ENCODE measurements around the gene DUSP5.
"Not testable (repeated sequence)": the region's sequence is repeated elsewhere in the genome, so short reads cannot be mapped to it uniquely, and the experiment has no call there.

Gene DUSP5

GRCh38 chr10:110510730-110511129 lies 13.0 kb downstream of the DUSP5 start:
- DNase-seq (ENCODE audit: low read depth): no peak
- no peak overlapping the region for H3K4me3 ChIP-seq (ENCODE audit: low read depth, low read length)

DNA sequence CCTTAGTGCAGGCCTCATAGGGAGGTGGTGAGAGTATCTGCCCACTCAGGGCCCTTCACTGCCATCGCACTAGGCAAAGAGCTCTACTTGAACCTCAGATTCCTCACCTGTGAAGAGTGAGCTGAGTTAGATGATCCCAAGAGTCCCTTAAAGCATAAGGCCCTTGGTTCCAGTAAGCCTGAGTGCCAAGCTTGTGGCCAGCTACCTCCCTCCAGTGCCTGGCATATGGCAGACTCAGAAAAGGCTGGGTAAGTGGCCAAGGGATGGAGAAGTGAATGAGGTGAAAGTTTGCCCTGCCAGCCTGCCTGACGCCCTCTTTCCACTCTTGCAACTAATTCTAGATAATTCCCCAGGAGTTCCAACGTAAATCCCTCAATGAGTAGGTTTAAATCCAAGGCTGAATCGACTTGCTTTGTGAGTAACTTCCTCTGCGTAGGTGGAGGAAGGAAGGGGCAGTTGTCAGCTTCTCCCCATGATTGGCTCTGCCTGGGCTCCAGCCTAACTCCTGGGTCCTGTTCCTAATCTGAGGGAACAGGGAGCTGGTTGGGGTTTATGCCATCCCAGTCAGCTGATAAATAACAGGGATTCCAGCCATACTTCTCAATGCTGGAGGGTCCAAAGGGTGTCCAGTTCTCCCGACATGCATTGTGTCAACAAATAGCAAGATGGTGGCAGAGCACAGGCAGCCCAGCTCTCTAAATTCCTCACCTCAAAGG lies 14.2 kb downstream of the DUSP5 start:
- H3K4me3 ChIP-seq (ENCODE audit: low read depth, low read length): no peak overlapping the region
- DNase-seq (ENCODE audit: low read depth): no peak

DNA sequence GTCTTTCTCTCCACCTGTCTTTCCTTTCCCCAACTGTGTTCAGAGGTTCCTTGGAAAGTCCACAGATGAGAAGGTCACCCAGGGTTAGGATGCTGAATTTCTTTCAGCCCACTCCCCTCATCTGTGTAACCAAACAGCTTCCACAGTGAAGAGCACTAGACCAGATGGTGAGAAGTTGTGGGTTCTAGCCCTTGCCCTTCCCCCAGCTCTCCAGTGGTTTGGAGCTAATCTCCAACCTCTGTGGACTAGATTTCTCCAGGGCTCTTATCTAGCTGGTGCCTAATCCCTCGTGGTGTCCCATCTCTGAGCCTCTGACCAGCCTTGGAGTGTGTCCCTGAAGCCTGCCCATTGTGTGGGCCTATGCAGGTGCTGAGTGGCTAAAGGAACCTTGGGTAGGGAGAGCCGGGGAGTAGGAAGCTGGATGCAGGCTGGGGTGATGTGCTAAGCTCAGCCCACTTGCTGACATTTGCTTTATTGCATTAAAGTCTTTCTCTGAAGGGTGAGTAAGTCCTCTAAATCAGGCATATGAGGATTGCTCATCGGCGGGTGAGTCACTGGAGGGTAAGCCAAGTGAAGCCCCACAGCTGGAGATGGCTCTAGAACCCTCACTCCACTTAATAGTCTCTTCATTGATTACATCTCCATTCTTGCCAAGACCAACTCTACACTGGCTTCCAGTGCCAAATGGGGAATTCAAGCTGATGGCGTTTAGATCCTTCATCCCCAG lies 14.9 kb downstream of the DUSP5 start:
- no peak overlapping the region for H3K4me3 ChIP-seq (ENCODE audit: low read depth, low read length)
- peak; percentile 79 for DNase-seq (ENCODE audit: low read depth)

DNA sequence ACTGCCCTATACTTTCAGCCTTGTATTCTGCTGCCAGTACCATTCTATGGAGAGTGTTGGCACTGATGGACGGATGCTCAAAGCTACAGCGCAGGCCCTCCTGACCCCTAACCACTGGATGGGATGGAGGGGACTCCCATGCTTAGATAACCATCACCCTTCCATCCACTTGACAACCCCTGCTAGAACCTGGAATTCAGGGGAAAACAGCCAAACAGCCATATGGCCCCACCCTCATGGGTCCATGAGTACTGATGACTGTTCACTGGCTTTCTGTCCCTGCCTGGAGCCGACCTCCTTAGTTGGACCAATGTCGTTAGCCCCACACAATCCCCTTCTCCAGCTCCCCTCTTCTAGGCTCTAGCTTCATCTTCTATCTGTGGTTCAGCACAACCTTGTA lies 16.2 kb downstream of the DUSP5 start:
- no peak overlapping the region for H3K4me3 ChIP-seq (ENCODE audit: low read depth, low read length)
- DNase-seq (ENCODE audit: low read depth): no peak

DNA sequence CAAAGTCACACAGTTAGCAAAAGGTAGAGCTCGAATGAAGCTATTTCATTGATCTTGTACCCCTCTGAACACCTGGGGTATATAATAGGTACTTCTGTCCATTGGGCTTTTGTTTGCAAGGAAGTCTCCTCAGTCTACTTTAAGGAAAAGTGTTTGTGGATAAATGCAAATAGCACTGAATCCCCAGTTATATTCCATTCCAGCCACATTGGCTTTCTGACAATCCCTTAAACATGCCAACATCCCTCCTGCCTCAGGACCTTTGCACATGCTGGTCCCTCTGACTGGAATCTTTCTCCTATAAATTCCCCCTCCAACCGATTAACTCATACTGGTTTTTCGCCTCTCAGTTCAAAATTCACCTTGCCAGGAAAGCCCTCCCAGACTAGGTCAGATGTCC lies 17.1 kb downstream of the DUSP5 start:
- DNase-seq (ENCODE audit: low read depth): no peak
- no peak overlapping the region for H3K4me3 ChIP-seq (ENCODE audit: low read depth, low read length)

GRCh38 chr10:110516815-110517492 lies 19.2 kb downstream of the DUSP5 start:
- no peak overlapping the region for H3K4me3 ChIP-seq (ENCODE audit: low read depth, low read length)
- DNase-seq (ENCODE audit: low read depth): no peak

DNA sequence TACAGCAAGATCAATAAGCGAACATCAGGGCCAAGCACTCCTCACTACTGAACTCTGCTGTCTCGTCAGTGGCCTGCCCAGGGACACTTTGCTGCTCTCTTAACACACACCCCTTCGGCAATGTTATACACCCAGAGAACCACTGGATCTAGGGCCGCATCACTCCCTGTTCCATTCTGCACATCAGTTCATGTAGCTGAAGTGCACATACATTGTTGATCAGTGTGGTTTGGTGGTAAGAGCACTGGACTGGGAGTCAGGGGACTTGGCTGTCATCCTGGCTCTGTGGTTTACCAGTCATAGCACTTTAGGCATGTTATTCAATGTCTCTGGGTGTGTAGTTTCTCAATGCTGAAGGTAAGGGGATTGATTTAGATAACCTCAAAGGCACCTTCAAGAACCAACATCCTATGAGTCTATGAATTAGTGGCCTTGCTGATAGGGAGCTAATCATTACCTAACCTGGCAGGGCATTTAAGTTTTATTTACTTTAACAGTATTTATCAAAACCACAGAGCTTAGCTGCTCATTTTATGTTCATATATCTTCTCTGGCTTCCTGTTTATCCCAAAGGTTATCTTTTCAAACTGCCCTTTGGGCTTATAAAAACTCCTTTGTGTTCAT lies 24.8 kb downstream of the DUSP5 start:
- DNase-seq (ENCODE audit: low read depth): no peak

GRCh38 chr10:110523736-110524135 lies 26.0 kb downstream of the DUSP5 start:
- DNase-seq (ENCODE audit: low read depth): no peak

More for the DNA sequence above, 24.8 kb downstream of the DUSP5 start:
- no peak overlapping the region for H3K4me3 ChIP-seq (ENCODE audit: low read depth, low read length)

GRCh38 chr10:110524179-110524858 lies 26.6 kb downstream of the DUSP5 start:
- no peak for DNase-seq (ENCODE audit: low read depth)

More at GRCh38 chr10:110523736-110524135, 26.0 kb downstream of the DUSP5 start:
- H3K4me3 ChIP-seq (ENCODE audit: low read depth, low read length): no peak overlapping the region

DNA sequence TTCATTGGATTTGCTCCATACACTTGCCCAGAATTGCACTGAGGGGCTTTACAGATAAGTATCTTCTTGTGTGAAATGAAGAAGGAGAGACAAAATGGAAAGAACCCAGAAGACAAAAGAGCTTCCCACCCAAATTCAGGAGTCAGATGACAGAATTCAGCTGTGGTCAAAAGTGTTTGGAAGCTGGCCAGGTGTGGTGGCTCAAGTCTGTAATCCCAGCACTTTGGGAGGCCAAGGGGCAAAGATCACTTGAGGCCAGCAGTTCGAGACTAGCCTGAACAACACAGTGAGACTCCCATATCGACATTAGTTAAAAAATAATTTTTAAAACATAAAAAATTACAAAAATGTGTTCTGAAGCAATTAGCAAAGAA lies 27.1 kb downstream of the DUSP5 start:
- no peak overlapping the region for H3K4me3 ChIP-seq (ENCODE audit: low read depth, low read length)
- no peak for DNase-seq (ENCODE audit: low read depth)

More at GRCh38 chr10:110524179-110524858, 26.6 kb downstream of the DUSP5 start:
- H3K4me3 ChIP-seq (ENCODE audit: low read depth, low read length): no peak overlapping the region

- DNase-seq (ENCODE audit: low read depth): no peak
- no peak overlapping the region for H3K4me3 ChIP-seq (ENCODE audit: low read depth, low read length)
Observed at GRCh38 chr10:110525349-110526260, 27.9 kb downstream of the DUSP5 start.

DNA sequence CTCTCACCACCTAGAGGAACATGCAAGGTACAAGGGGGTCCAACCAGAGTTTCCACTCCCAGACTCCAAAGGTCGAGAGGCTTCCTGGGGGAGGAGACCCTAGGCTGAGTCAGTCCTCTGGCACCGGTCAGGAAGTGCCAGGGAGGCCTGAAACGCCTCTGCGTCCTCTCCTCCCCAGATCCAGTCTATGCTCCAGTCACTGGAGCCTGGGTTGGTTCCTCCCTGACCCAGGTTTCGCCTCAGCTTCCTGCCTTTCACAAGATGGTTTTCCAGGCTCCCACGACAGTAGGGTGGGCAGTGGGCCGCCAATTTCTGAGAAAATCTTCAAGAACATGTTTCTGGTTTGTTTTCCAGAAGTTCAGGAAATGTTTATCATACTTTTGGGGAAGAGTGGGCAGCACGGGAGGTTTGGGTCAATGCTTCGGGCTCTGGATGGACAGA lies 30.0 kb downstream of the DUSP5 start:
- H3K4me3 ChIP-seq (ENCODE audit: low read depth, low read length): no peak overlapping the region
- no peak for DNase-seq (ENCODE audit: low read depth)

GRCh38 chr10:110528224-110528996 lies 30.7 kb downstream of the DUSP5 start:
- DNase-seq (ENCODE audit: low read depth): no peak
- no peak overlapping the region for H3K4me3 ChIP-seq (ENCODE audit: low read depth, low read length)

DNA sequence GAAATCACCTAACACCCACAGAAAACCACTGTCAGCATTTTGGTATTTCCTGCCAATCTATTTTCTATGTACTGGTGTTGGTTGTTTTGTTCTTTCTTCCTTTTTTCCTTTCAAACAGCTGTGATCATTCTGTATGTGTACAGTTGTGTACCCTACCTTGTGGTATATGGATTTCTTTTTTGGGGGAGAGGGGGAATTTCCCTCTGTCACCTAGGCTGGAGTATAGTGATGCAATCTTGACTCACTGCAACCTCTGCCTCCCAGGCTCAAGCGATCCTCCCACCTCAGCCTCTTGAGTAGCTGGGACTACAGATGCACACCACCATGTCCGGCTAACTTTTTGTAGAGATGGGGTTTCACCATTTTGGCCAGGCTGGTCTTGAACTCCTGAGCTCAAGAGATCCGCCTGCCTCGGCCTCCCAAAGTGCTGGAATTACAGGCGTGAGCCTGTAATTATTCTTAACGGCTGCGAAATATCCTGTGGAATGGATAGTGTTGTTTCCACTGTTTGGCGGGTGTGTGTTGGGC lies 31.4 kb downstream of the DUSP5 start:
- H3K4me3 ChIP-seq (ENCODE audit: low read depth, low read length); DNase-seq (ENCODE audit: low read depth): not testable (repeated sequence)

GRCh38 chr10:110529596-110530011 lies 31.9 kb downstream of the DUSP5 start:
- H3K4me3 ChIP-seq (ENCODE audit: low read depth, low read length): no peak overlapping the region
- no peak for DNase-seq (ENCODE audit: low read depth)

DNA sequence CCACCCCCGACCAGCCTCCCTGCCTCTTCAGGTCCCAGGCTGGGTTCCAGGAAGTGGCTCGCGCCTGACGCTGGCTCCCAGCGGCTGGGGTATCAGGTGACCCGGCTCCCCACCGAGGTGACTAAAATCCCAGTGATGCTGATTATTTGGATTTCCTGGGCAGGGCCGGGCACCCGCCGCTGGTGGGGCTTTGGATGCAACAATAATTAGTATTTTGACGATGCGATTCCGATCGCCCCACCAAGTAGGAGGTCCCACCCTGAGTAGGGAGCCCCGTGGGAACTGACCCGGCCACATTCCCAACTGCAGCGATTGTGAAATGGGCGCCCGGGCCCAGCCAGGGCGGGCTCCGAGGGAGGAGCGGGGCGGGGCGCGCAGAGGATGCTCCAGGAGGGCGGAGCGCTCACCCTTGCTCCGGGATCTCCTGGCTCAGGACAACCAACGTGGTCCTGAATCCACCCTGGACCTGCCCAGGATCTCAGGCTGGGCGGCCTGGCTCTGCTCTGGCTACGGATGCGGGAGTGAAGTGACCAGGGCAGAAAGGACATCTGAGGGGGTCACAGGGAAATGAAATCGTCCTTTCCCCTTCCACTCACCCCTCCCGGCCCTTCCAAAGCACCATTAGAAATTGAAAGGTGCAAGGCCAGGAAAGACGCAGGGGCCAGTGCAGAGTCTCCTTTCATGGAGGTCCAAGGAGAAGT lies 32.6 kb downstream of the DUSP5 start:
- H3K4me3 ChIP-seq (ENCODE audit: low read depth, low read length): peak overlapping the region; percentile 7
- DNase-seq (ENCODE audit: low read depth): no peak

DNA sequence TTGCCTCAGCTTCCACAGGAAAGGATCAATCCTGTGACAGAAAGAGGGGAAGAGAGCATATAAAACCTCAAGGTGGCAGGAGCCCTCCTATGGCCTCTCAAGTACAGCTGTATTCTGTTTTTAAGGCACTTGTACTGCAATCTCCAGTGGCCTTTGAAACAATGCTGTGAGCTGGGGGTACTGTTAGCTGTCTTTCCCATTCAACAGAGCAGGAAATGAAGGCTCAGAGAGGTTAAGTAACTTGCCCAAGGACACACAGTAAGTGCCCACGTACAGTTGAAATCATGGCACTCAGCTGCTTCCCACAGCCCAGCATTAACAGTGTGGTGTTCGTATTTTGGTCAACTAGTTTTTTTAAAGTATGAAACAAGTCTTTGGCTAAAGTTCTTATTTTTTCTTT lies 34.0 kb downstream of the DUSP5 start:
- no peak for DNase-seq (ENCODE audit: low read depth)
- H3K4me3 ChIP-seq (ENCODE audit: low read depth, low read length): no peak overlapping the region
